Fibroblast of lung (primary cell): ENCODE measurements around the gene MANEAL. TPM values are rescaled to one million over a fixed set of nuclear protein-coding genes. Genes with fewer than 3 reads are reported as not detected.
A peak's percentile ranks its signal among the peaks of the same experiment; 100 is the strongest.

Source experiments
- DNase-seq, 2 donors: peaks; one replicate each; pipeline versions ENCODE4 v3.0.0 to v3.0.0-alpha.2; 2010; ENCODE audit warnings: low read depth in 2 of 2
- H2AFZ ChIP-seq: 2 replicates; pipeline ENCODE4 v1.5.1; 2012; ENCODE audit warnings: low read length, control low read depth, inconsistent platforms
- H3K27ac ChIP-seq: 2 replicates; pipeline ENCODE4 v1.5.1; 2011; ENCODE audit warnings: low read length, control low read depth; ENCODE audit not compliant: insufficient read depth
- H3K27me3 ChIP-seq: 2 replicates; pipeline ENCODE4 v1.5.1; 2011; ENCODE audit warnings: mild to moderate bottlenecking, low read length; ENCODE audit not compliant: control insufficient read depth, insufficient read depth
- H3K36me3 ChIP-seq: 2 replicates; pipeline ENCODE4 v1.5.1; 2011; ENCODE audit warnings: low read length; ENCODE audit not compliant: control insufficient read depth, insufficient read depth
- H3K4me1 ChIP-seq: 2 replicates; pipeline ENCODE4 v1.5.1; 2011; ENCODE audit warnings: low read length; ENCODE audit not compliant: control insufficient read depth, insufficient read depth; ENCODE audit errors: extremely low read depth
- H3K4me2 ChIP-seq: 2 replicates; pipeline ENCODE4 v1.5.1; 2011; ENCODE audit warnings: low read length, control low read depth; ENCODE audit not compliant: insufficient read depth; ENCODE audit errors: extremely low read depth
- H3K4me3 ChIP-seq, 4 experiments: fragments of 200-600 bp in 1 of 4; sonication (generic) in 1 of 4; replicated peaks in 1 of 4; 2 replicates each; pipeline ENCODE4 v1.5.1; 2011 to 2016; ENCODE audit warnings: low read length in 4 of 4, low read depth in 3 of 4, mild to moderate bottlenecking in 3 of 4, control low read depth in 2 of 4, inconsistent platforms in 1 of 4, mixed read lengths in 1 of 4; ENCODE audit not compliant: insufficient read depth in 1 of 4; ENCODE audit errors: control extremely low read depth in 1 of 4
- H3K79me2 ChIP-seq: 2 replicates; pipeline ENCODE4 v1.5.1; 2012; ENCODE audit warnings: mild to moderate bottlenecking, low read length, inconsistent platforms; ENCODE audit not compliant: control insufficient read depth, insufficient read depth
- H3K9ac ChIP-seq: 2 replicates; pipeline ENCODE4 v1.5.1; 2011; ENCODE audit warnings: mild to moderate bottlenecking, low read length, control low read depth; ENCODE audit not compliant: insufficient read depth
- H3K9me3 ChIP-seq: 2 replicates; pipeline ENCODE4 v1.5.1; 2012; ENCODE audit warnings: low read depth, low read length; ENCODE audit not compliant: control insufficient read depth, insufficient read depth
- H4K20me1 ChIP-seq: 2 replicates; pipeline ENCODE4 v1.5.1; 2011; ENCODE audit warnings: low read length; ENCODE audit not compliant: control insufficient read depth, insufficient read depth; ENCODE audit errors: extremely low read depth
- CTCF ChIP-seq, 2 donors: IDR thresholded peaks in 1 of 2; conservative IDR thresholded peaks in 1 of 2; 1 replicate in 1 of 2; 2 replicates in 1 of 2; pipeline ENCODE4 v1.5.1; 2011 to 2012; ENCODE audit warnings: low read length in 2 of 2, control low read depth in 1 of 2, inconsistent platforms in 1 of 2, low read depth in 1 of 2, mild to moderate bottlenecking in 1 of 2
- EZH2 ChIP-seq: IDR thresholded peaks from 2 replicates; pipeline ENCODE4 v1.5.1; 2012; ENCODE audit warnings: low read length, control low read depth, mild to moderate bottlenecking; ENCODE audit errors: missing control alignments
- polyA plus RNA-seq, 2 donors: library from polyadenylated mRNA; depleted of rRNA in 1 of 2; stranded (reverse) in 1 of 2; unstranded in 1 of 2; fragments of >200 nt; gene quantifications; 2 replicates each; pipeline ENCODE4 v1.2.1, GENCODE V29; 2011 to 2012; ENCODE audit warnings: missing spikeins in 1 of 2
- total RNA-seq: library from RNA; depleted of rRNA; stranded (reverse); fragments of >200 nt; gene quantifications from 2 replicates; pipeline ENCODE4 v1.2.1, GENCODE V29; 2014

MANEAL gene
- total and polyA plus RNA-seq, 2 donors (not counting 1 experiment from before 2014, with no cell fraction given), result 0.50 to 0.79 TPM

GRCh38 chr1:37813529-37814145, 20.0 kb downstream of the MANEAL start:
- H2AFZ ChIP-seq, result no peak overlapping the region
- no peak overlapping the region for H3K4me2 ChIP-seq
- H3K9ac ChIP-seq, result no peak overlapping the region
- H3K79me2 ChIP-seq, result peaks cover 8% of the 10 kb centered on the region
- peaks cover 10% of the 10 kb centered on the region for H3K4me1 ChIP-seq
- no peaks in the 10 kb centered on the region for H3K27me3 ChIP-seq
- no peak for TF ChIP-seq CTCF (conservative IDR thresholded peaks at IDR 0.05 in 1 of 2, IDR thresholded peaks at IDR 0.05 in 1 of 2; ENCODE audit: low read depth in 1 of 2, low read length in 2 of 2)
- no peak for TF ChIP-seq EZH2
- DNase-seq, result no peak
- no peaks in the 10 kb centered on the region for H3K9me3 ChIP-seq
- H3K4me3 ChIP-seq, result no peak overlapping the region
- H3K27ac ChIP-seq, result no peak overlapping the region
- no peaks in the 10 kb centered on the region for H4K20me1 ChIP-seq
- H3K36me3 ChIP-seq, result peaks cover 18% of the 10 kb centered on the region

- no peak for DNase-seq
- H3K4me1 ChIP-seq, result peaks cover 7% of the 10 kb centered on the region
- no peak overlapping the region for H3K9ac ChIP-seq
- no peaks in the 10 kb centered on the region for H3K27me3 ChIP-seq
- H3K27ac ChIP-seq, result no peak overlapping the region
- no peak overlapping the region for H3K4me2 ChIP-seq
- no peak for TF ChIP-seq CTCF (conservative IDR thresholded peaks at IDR 0.05 in 1 of 2, IDR thresholded peaks at IDR 0.05 in 1 of 2; ENCODE audit: low read depth in 1 of 2, low read length in 2 of 2)
- TF ChIP-seq EZH2, result no peak
- H3K79me2 ChIP-seq, result peaks cover 8% of the 10 kb centered on the region
- no peak overlapping the region for H3K4me3 ChIP-seq
- H3K36me3 ChIP-seq, result peaks cover 18% of the 10 kb centered on the region
- H2AFZ ChIP-seq, result no peak overlapping the region
- no peaks in the 10 kb centered on the region for H3K9me3 ChIP-seq
- no peaks in the 10 kb centered on the region for H4K20me1 ChIP-seq
Observed at GRCh38 chr1:37814252-37814651, 20.6 kb downstream of the MANEAL start.

GRCh38 chr1:37817481-37817880, 23.8 kb downstream of the MANEAL start:
- peaks cover 4% of the 10 kb centered on the region for H3K79me2 ChIP-seq
- no peak overlapping the region for H3K27ac ChIP-seq
- no peaks in the 10 kb centered on the region for H3K27me3 ChIP-seq
- no peaks in the 10 kb centered on the region for H3K4me1 ChIP-seq
- H3K9me3 ChIP-seq, result no peaks in the 10 kb centered on the region
- peak overlapping the region; percentile 7 for H3K9ac ChIP-seq
- TF ChIP-seq CTCF (conservative IDR thresholded peaks at IDR 0.05 in 1 of 2, IDR thresholded peaks at IDR 0.05 in 1 of 2; ENCODE audit: low read depth in 1 of 2, low read length in 2 of 2) (no peak), EZH2 (no peak)
- peak in 1 of 2 donors; percentile 44 for DNase-seq
- no peaks in the 10 kb centered on the region for H4K20me1 ChIP-seq
- H3K36me3 ChIP-seq, result peaks cover 23% of the 10 kb centered on the region
- no peak overlapping the region for H3K4me2 ChIP-seq
- no peak overlapping the region for H2AFZ ChIP-seq
- no peak overlapping the region for H3K4me3 ChIP-seq
